GM19372 (cell line): ENCODE data around the gene HDGFL2.

Source experiments
- ATAC-seq: cut with Tn5 transposase; IDR thresholded peaks from one replicate; pipeline ENCODE4 v1.9.1; 2021; ENCODE audit warnings: mild to moderate bottlenecking, low read depth, moderate library complexity; ENCODE audit not compliant: unreplicated experiment

Gene HDGFL2

GRCh38 chr19:4548238-4548584 lies 76.1 kb downstream of the HDGFL2 start:
- ATAC-seq = no peak

GRCh38 chr19:4550018-4550417 lies 77.9 kb downstream of the HDGFL2 start:
- no peak for ATAC-seq

DNA sequence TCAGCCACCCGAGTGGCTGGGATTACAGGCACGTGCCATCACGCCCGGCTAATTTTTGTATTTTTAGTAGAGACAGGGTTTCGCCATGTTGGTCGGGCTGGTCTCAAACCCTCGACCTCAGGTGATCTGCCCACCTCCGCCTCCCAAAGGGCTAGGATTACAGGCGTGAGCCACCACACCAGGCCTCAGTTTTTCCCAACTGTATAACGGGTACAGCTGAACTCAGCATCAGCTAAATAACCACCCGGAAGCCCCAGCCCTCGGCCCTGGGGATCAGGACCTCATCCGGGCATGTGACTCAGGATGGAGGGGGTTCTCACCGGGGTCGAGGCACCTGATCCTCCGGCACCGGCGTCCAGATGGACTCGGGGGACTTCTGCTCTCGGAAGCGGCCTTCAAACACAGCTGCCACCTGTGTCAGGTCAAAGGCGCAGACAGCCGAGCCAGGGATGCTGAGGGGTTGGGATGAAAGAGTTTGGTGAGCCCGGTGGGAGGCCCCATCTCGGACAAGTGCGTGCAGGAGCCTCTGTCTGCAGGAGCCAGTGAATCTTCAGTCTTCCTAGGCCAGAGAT lies 78.5 kb downstream of the HDGFL2 start:
- ATAC-seq = no peak
